IMR-90 (cell line): ENCODE measurements around the gene ACOD1. TPM values are rescaled to one million over a fixed set of nuclear protein-coding genes. Genes with fewer than 3 reads are reported as not detected.

Source experiments
- ATAC-seq: fragments of 200-7000 bp; cut with Tn5 transposase; 2 replicates; pipeline ENCODE4 v1.9.1; 2020; ENCODE audit warnings: low read depth, mild to moderate bottlenecking, moderate library complexity
- BruUV-seq: library from RNA; stranded (reverse); fragments of 400-500 nt; replicated peaks from 2 replicates; lab custom pipeline; 2021; lab: Mats Ljungman, UMichigan
- CTCF ChIA-PET: fragments of 300-600 bp; formaldehyde crosslinking; extraction: SDS; loops from one replicate; lab custom pipeline; 2021; ENCODE audit warnings: antibody characterized with exemption; lab: Yijun Ruan, JAX
- POLR2A ChIA-PET: fragments of 300-600 bp; sonication (Branson Sonifier 250); formaldehyde crosslinking; loops from one replicate; lab custom pipeline; 2022; ENCODE audit warnings: antibody characterized with exemption; ENCODE audit not compliant: unreplicated experiment; lab: Charles Lee
- DNase-seq: peaks from one replicate; pipeline ENCODE4 v3.0.0; 2013
- H2AFZ ChIP-seq: replicated peaks from 2 replicates; pipeline ENCODE3; 2013; ENCODE audit warnings: low read length, mild to moderate bottlenecking; ENCODE audit not compliant: poor library complexity
- H2AK5ac ChIP-seq: 2 replicates; pipeline ENCODE4 v1.6.1; 2013; ENCODE audit warnings: low read depth, low read length, inconsistent platforms
- H2AK9ac ChIP-seq: replicated peaks from 2 replicates; pipeline ENCODE3; 2013; ENCODE audit warnings: mild to moderate bottlenecking, low read depth, low read length, moderate library complexity; ENCODE audit not compliant: poor library complexity
- H2BK120ac ChIP-seq: 2 replicates; pipeline ENCODE4 v1.6.1; 2013; ENCODE audit warnings: low read depth, low read length, inconsistent platforms
- H2BK15ac ChIP-seq: 3 replicates; pipeline ENCODE4 v1.6.1; 2013; ENCODE audit warnings: low read depth, low read length, inconsistent platforms
- H2BK20ac ChIP-seq: 2 replicates; pipeline ENCODE4 v1.6.1; 2013; ENCODE audit warnings: low read depth, mild to moderate bottlenecking, inconsistent platforms, low read length, moderate library complexity
- H2BK5ac ChIP-seq: 2 replicates; pipeline ENCODE4 v1.6.1; 2013; ENCODE audit warnings: mild to moderate bottlenecking, low read depth, low read length, inconsistent platforms; ENCODE audit not compliant: poor library complexity, severe bottlenecking
- H3K14ac ChIP-seq: replicated peaks from 2 replicates; pipeline ENCODE4 v1.6.1; 2013; ENCODE audit warnings: low read depth, low read length, inconsistent platforms
- H3K18ac ChIP-seq: 2 replicates; pipeline ENCODE4 v1.6.1; 2013; ENCODE audit warnings: low read depth, low read length, control low read depth
- H3K23ac ChIP-seq: 2 replicates; pipeline ENCODE4 v1.6.1; 2013; ENCODE audit warnings: low read depth, low read length, inconsistent platforms
- H3K27ac ChIP-seq: 2 replicates; pipeline ENCODE4 v1.5.1; 2013; ENCODE audit warnings: mild to moderate bottlenecking, control low read depth, low read length; ENCODE audit not compliant: insufficient read depth
- H3K27me3 ChIP-seq: 2 replicates; pipeline ENCODE4 v1.6.1; 2013; ENCODE audit warnings: low read length; ENCODE audit not compliant: control insufficient read depth, insufficient read depth
- H3K36me3 ChIP-seq: 2 replicates; pipeline ENCODE4 v1.6.1; 2013; ENCODE audit warnings: low read length, mixed read lengths; ENCODE audit not compliant: control insufficient read depth, insufficient read depth
- H3K4ac ChIP-seq: 2 replicates; pipeline ENCODE4 v1.6.1; 2013; ENCODE audit warnings: low read depth, low read length, inconsistent platforms
- H3K4me1 ChIP-seq: 2 replicates; pipeline ENCODE4 v1.6.1; 2013; ENCODE audit warnings: low read length, mixed read lengths; ENCODE audit not compliant: control insufficient read depth, insufficient read depth
- H3K4me2 ChIP-seq: 2 replicates; pipeline ENCODE4 v1.6.1; 2013; ENCODE audit warnings: low read depth, mild to moderate bottlenecking, control low read depth, low read length, moderate library complexity
- H3K4me3 ChIP-seq: 2 replicates; pipeline ENCODE4 v1.5.1; 2013; ENCODE audit warnings: low read depth, mild to moderate bottlenecking, control low read depth, low read length, moderate library complexity; ENCODE audit not compliant: insufficient read depth
- H3K56ac ChIP-seq: 2 replicates; pipeline ENCODE4 v1.6.1; 2013; ENCODE audit warnings: low read length, inconsistent platforms; ENCODE audit not compliant: insufficient read depth; ENCODE audit errors: extremely low read depth
- H3K79me1 ChIP-seq, 2 experiments: 2 replicates each; pipeline ENCODE4 v1.6.1; 2013; ENCODE audit warnings: low read length in 2 of 2, inconsistent platforms in 1 of 2, low read depth in 1 of 2
- H3K9ac ChIP-seq: 2 replicates; pipeline ENCODE4 v1.6.1; 2013; ENCODE audit warnings: low read depth, low read length, control low read depth
- H3K9me1 ChIP-seq: 2 replicates; pipeline ENCODE4 v1.6.1; 2013; ENCODE audit warnings: low read length, inconsistent platforms; ENCODE audit not compliant: insufficient read depth
- H3K9me3 ChIP-seq: 2 replicates; pipeline ENCODE4 v1.6.1; 2013; ENCODE audit warnings: low read length; ENCODE audit not compliant: control insufficient read depth, insufficient read depth
- H4K20me1 ChIP-seq: 2 replicates; pipeline ENCODE4 v1.6.1; 2013; ENCODE audit warnings: low read length, inconsistent platforms; ENCODE audit not compliant: insufficient read depth
- H4K5ac ChIP-seq: 2 replicates; pipeline ENCODE4 v1.6.1; 2013; ENCODE audit warnings: mild to moderate bottlenecking, low read depth, low read length, control low read depth
- H4K8ac ChIP-seq, 2 experiments: 2 replicates each; pipeline ENCODE4 v1.6.1; 2013; ENCODE audit warnings: low read depth in 2 of 2, low read length in 2 of 2, control low read depth in 1 of 2, inconsistent platforms in 1 of 2
- H4K91ac ChIP-seq: 2 replicates; pipeline ENCODE4 v1.6.1; 2013; ENCODE audit warnings: low read depth, low read length, inconsistent platforms; ENCODE audit not compliant: insufficient read depth
- MAZ ChIP-seq: IDR thresholded peaks from 2 replicates; pipeline ENCODE4 v1.6.1; 2012; ENCODE audit warnings: low read depth, mild to moderate bottlenecking, low read length, improper control_type of control experiment, moderate library complexity, borderline replicate concordance
- WGBS, 2 experiments: methylation state at CpG; one replicate each; pipeline versions ENCODE4 v1.1.5 to v1.1.7; 2013; ENCODE audit warnings: missing lambda C conversion rate in 2 of 2; ENCODE audit not compliant: insufficient read length in 1 of 2; ENCODE audit errors: extremely low coverage in 2 of 2; 5-methylcytosine and 5-hydroxymethylcytosine counted together
- dilution Hi-C: fragments of 300-500 bp; cut with HindIII; formaldehyde crosslinking; loops from one replicate; pipeline ENCODE4 v1.14.3; 2018; ENCODE audit warnings: low sequenced_read_pairs; ENCODE audit not compliant: unreplicated experiment
- in situ Hi-C: fragments of 300-500 bp; cut with MboI; formaldehyde crosslinking; loops from 3 replicates; pipeline ENCODE4 v1.14.3; 2019; ENCODE audit warnings: low sequenced_read_pairs, inconsistent platforms, mixed read lengths
- intact Hi-C: fragments of 100-400 bp; cut with micrococcal nuclease; formaldehyde crosslinking; loops from 2 replicates; pipeline ENCODE4 v1.10.0; 2022
- polyA plus RNA-seq, 3 experiments: library from polyadenylated mRNA; depleted of rRNA; stranded (reverse); fragments of >200 nt; gene quantifications; 2 replicates each; pipeline ENCODE4 v1.2.3, GENCODE V29; 2012; ENCODE audit warnings: low replicate concordance in 1 of 3
- total RNA-seq: library from RNA; depleted of rRNA; stranded (reverse); fragments of >200 nt; gene quantifications from 2 replicates; pipeline ENCODE4 v1.2.3, GENCODE V29; 2012

The ACOD1 gene
- total and polyA plus RNA-seq, 2 of the 4 experiments (the other 2 are of a cell fraction): not detected

DNA sequence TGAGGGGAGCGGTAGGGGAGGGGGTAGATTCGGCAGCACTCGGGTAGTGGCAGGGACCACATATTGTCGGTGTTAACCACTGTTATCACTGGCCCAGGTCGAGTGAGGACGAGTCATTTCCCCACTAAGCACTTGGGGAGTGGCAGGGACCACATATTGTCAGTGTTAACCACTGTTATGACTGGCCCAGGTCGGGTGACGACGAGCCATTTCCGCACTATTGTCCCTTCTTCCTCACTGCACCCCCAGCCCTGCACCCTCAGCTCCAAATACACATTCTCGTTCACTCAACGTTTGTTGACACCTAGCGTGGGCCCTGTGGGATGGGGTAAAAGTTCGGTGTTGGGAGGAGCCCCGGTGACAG lies 43.1 kb downstream of the ACOD1 start:
- TF ChIP-seq MAZ: no peak
- H2AFZ ChIP-seq: peak overlapping the region; percentile 98
- H2AK5ac ChIP-seq: peak overlapping the region; percentile 88
- H3K9me1 ChIP-seq: peaks cover 7% of the 10 kb centered on the region
- H3K56ac ChIP-seq: peak overlapping the region; percentile 78; the same call in 1 of the 2 replicates
- 20% methylated on average over 2 of the region's 15 CpGs; no CpG with 5 or more reads in 1 of the 2 experiments for WGBS, 2 experiments
- dilution Hi-C loops: no loop called here
- H4K91ac ChIP-seq: peak overlapping the region; percentile 45
- intact Hi-C loops: loop anchor here (5.0 kb wide), 1 partner anchor 834 kb away; no protein-coding TSS in a partner anchor
- H4K20me1 ChIP-seq: no peaks in the 10 kb centered on the region
- peak overlapping the region; percentile 38 for H3K9ac ChIP-seq
- peak overlapping the region; percentile 83 for H3K4me3 ChIP-seq
- 0 out of 3 replicates have a peak overlapping the region, but pooled peaks have one; percentile 4 for H2BK15ac ChIP-seq
- POLR2A ChIA-PET: no interaction called here
- CTCF ChIA-PET: interaction anchor here (3.7 kb wide), 1 partner anchor 11 kb away, joined by 14 read pairs; no protein-coding TSS in a partner anchor
- peak overlapping the region; percentile 82 for H3K14ac ChIP-seq
- DNase-seq (no peak), ATAC-seq (no peak)
- H2BK20ac ChIP-seq: no peak overlapping the region
- H3K36me3 ChIP-seq: peaks cover 4% of the 10 kb centered on the region; the same call in 1 of the 2 replicates
- H3K9me3 ChIP-seq: no peaks in the 10 kb centered on the region
- peak overlapping the region; percentile 99 for H4K8ac ChIP-seq
- H3K79me1 ChIP-seq: peaks cover 23 to 35% of the 10 kb centered on the region in 2 experiments
- H3K4me1 ChIP-seq: peaks cover 4% of the 10 kb centered on the region; the same call in 1 of the 2 replicates
- no peak overlapping the region for H2BK120ac ChIP-seq
- H2AK9ac ChIP-seq: peak overlapping the region; percentile 90
- peak overlapping the region; percentile 90 for H3K4me2 ChIP-seq
- H3K27me3 ChIP-seq: peaks cover 4% of the 10 kb centered on the region
- peak overlapping the region; percentile 30 for H3K18ac ChIP-seq
- H2BK5ac ChIP-seq: peak overlapping the region; percentile 1
- in situ Hi-C loops: loop anchor here (25.0 kb wide), 1 partner anchor 1304 kb away; no protein-coding TSS in a partner anchor
- BruUV-seq: no TSS peak
- peak overlapping the region; percentile 53 for H3K27ac ChIP-seq
- H4K5ac ChIP-seq: peak overlapping the region; percentile 94
- peak overlapping the region; percentile 77; the same call in 1 of the 2 replicates for H3K23ac ChIP-seq
- H3K4ac ChIP-seq: peak overlapping the region; percentile 85
